HepG2 (cell line): ENCODE results near the gene SLC4A7. TPM values are rescaled to one million over a fixed set of nuclear protein-coding genes. Genes with fewer than 3 reads are reported as not detected.
A peak's percentile ranks its signal among the peaks of the same experiment; 100 is the strongest.

ENCODE experiments used
- CC2D1A ChIP-seq: sonication (generic); formaldehyde crosslinking; IDR thresholded peaks from 2 replicates; pipeline ENCODE4 v1.8.1; 2023; ENCODE audit warnings: mild to moderate bottlenecking, missing genetic modification reagents
- ELF1 ChIP-seq: sonication (generic); formaldehyde crosslinking; IDR thresholded peaks from 2 replicates; pipeline ENCODE4 v1.4.0; 2020; ENCODE audit warnings: missing genetic modification reagents
- JDP2 ChIP-seq: sonication (generic); formaldehyde crosslinking; IDR thresholded peaks from 2 replicates; pipeline ENCODE4 v1.8.1; 2022; ENCODE audit warnings: missing genetic modification reagents, borderline replicate concordance
- KMT2B ChIP-seq: IDR thresholded peaks from 2 replicates; pipeline ENCODE4 v1.6.1; 2016; ENCODE audit warnings: missing genetic modification reagents, missing compliant biosample characterization
- MTF1 ChIP-seq: sonication (generic); formaldehyde crosslinking; IDR thresholded peaks from 2 replicates; pipeline ENCODE4 v1.5.0; 2020; ENCODE audit warnings: missing genetic modification reagents
- RFX5 ChIP-seq: IDR thresholded peaks from 2 replicates; pipeline ENCODE4 v1.6.1; 2011; ENCODE audit warnings: low read depth, low read length, improper control_type of control experiment
- ZNF577 ChIP-seq: sonication (generic); formaldehyde crosslinking; IDR thresholded peaks from 2 replicates; pipeline ENCODE4 v1.4.0; 2020; ENCODE audit warnings: mild to moderate bottlenecking, low read depth, missing genetic modification reagents, borderline replicate concordance
- polyA plus RNA-seq, 8 experiments: library from polyadenylated mRNA; depleted of rRNA in 3 of 8; stranded (reverse) in 7 of 8; unstranded in 1 of 8; fragments of >200 nt; fragmentation: Illumina TruSeq in 4 of 8; extraction: Trizol in 4 of 8; gene quantifications; 2 replicates each; pipeline versions ENCODE4 v1.2.1 to v1.2.3, GENCODE V29; 2011 to 2016; ENCODE audit warnings: low read depth in 4 of 8, missing spikeins in 1 of 8, mixed read lengths in 1 of 8; ENCODE audit not compliant: insufficient read depth in 1 of 8
- total RNA-seq, 5 experiments: library from RNA; depleted of rRNA; stranded (reverse); fragments of >200 nt; fragmentation: Illumina TruSeq; extraction: Trizol; gene quantifications; 2 replicates each; pipeline ENCODE4 v1.2.3, GENCODE V29; 2016; ENCODE audit warnings: low read depth in 1 of 5
- TF ChIP-seq, protein P1 (sequence below): sonication (generic); formaldehyde crosslinking; IDR thresholded peaks from 2 replicates; pipeline ENCODE4 v1.5.1; 2020; ENCODE audit warnings: missing genetic modification reagents, mild to moderate bottlenecking, borderline replicate concordance
- TF ChIP-seq, protein P2 (sequence below): sonication (generic); formaldehyde crosslinking; IDR thresholded peaks from 2 replicates; pipeline ENCODE4 v1.4.0; 2020; ENCODE audit warnings: missing genetic modification reagents
- TF ChIP-seq, protein P3 (sequence below): sonication (generic); formaldehyde crosslinking; IDR thresholded peaks from 2 replicates; pipeline ENCODE4 v1.4.0; 2020; ENCODE audit warnings: missing genetic modification reagents, borderline replicate concordance
- TF ChIP-seq, protein P4 (sequence below): sonication (generic); formaldehyde crosslinking; IDR thresholded peaks from 2 replicates; pipeline ENCODE4 v1.5.1; 2020; ENCODE audit warnings: mild to moderate bottlenecking, missing genetic modification reagents, moderate library complexity

SLC4A7 gene
- total and polyA plus RNA-seq, 2 of the 13 experiments (the other 11 are each of a cell fraction or from before 2014, with no cell fraction given), result 16.4 to 43.8 TPM

DNA sequence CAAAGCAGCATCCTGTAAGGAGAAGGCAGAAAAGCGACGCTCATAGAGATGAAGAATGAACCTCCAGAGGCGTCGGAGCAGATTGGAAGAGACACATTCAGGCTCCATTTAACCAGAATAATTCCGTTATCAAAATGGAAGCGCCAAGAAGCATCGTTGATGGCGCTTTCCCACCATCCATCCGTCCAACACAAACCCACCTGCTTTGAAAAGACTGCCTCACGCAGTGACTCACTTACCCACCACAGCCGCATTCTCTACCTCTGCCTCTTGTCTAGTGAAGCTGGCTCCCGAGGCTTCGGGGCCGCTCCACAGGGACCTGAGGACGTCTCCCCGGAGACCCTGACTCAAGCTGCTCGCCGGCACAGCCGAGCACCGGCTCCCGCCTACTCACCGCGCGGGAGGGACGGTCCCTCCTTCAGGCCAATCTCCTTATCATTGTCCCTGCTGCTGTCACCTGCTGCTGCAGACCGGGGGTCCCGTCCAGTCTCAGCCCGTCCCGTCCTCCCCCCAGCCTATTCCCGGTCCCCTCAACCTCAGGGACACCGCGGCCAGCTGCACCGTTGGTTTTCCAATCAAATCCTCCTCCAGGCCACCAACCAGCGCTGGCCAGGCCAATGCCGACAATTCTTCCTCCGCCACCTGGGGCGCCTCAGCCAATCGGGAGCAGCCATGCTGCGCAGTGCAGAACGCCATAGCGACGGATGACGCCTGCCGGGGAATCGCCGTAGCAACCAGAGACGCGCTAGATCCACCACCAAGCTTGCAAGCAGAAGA lies 115.2 kb downstream of the SLC4A7 start, which contains the start of gene NEK10 (continued):
- TF ChIP-seq, protein P1, sequence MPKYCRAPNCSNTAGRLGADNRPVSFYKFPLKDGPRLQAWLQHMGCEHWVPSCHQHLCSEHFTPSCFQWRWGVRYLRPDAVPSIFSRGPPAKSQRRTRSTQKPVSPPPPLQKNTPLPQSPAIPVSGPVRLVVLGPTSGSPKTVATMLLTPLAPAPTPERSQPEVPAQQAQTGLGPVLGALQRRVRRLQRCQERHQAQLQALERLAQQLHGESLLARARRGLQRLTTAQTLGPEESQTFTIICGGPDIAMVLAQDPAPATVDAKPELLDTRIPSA (CRISPR knock-in tag), result no peak
- TF ChIP-seq KMT2B (CRISPR knock-in tag), result peak; percentile 66; the same call in 1 of the 2 replicates
- TF ChIP-seq ZNF577 (CRISPR knock-in tag), result no peak
- TF ChIP-seq, protein P2, sequence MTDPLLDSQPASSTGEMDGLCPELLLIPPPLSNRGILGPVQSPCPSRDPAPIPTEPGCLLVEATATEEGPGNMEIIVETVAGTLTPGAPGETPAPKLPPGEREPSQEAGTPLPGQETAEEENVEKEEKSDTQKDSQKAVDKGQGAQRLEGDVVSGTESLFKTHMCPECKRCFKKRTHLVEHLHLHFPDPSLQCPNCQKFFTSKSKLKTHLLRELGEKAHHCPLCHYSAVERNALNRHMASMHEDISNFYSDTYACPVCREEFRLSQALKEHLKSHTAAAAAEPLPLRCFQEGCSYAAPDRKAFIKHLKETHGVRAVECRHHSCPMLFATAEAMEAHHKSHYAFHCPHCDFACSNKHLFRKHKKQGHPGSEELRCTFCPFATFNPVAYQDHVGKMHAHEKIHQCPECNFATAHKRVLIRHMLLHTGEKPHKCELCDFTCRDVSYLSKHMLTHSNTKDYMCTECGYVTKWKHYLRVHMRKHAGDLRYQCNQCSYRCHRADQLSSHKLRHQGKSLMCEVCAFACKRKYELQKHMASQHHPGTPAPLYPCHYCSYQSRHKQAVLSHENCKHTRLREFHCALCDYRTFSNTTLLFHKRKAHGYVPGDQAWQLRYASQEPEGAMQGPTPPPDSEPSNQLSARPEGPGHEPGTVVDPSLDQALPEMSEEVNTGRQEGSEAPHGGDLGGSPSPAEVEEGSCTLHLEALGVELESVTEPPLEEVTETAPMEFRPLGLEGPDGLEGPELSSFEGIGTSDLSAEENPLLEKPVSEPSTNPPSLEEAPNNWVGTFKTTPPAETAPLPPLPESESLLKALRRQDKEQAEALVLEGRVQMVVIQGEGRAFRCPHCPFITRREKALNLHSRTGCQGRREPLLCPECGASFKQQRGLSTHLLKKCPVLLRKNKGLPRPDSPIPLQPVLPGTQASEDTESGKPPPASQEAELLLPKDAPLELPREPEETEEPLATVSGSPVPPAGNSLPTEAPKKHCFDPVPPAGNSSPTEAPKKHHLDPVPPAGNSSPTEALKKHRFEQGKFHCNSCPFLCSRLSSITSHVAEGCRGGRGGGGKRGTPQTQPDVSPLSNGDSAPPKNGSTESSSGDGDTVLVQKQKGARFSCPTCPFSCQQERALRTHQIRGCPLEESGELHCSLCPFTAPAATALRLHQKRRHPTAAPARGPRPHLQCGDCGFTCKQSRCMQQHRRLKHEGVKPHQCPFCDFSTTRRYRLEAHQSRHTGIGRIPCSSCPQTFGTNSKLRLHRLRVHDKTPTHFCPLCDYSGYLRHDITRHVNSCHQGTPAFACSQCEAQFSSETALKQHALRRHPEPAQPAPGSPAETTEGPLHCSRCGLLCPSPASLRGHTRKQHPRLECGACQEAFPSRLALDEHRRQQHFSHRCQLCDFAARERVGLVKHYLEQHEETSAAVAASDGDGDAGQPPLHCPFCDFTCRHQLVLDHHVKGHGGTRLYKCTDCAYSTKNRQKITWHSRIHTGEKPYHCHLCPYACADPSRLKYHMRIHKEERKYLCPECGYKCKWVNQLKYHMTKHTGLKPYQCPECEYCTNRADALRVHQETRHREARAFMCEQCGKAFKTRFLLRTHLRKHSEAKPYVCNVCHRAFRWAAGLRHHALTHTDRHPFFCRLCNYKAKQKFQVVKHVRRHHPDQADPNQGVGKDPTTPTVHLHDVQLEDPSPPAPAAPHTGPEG (CRISPR knock-in tag), result no peak
- TF ChIP-seq RFX5, result peak; percentile 96
- no peak for TF ChIP-seq JDP2 (CRISPR knock-in tag)
- TF ChIP-seq, protein P3, sequence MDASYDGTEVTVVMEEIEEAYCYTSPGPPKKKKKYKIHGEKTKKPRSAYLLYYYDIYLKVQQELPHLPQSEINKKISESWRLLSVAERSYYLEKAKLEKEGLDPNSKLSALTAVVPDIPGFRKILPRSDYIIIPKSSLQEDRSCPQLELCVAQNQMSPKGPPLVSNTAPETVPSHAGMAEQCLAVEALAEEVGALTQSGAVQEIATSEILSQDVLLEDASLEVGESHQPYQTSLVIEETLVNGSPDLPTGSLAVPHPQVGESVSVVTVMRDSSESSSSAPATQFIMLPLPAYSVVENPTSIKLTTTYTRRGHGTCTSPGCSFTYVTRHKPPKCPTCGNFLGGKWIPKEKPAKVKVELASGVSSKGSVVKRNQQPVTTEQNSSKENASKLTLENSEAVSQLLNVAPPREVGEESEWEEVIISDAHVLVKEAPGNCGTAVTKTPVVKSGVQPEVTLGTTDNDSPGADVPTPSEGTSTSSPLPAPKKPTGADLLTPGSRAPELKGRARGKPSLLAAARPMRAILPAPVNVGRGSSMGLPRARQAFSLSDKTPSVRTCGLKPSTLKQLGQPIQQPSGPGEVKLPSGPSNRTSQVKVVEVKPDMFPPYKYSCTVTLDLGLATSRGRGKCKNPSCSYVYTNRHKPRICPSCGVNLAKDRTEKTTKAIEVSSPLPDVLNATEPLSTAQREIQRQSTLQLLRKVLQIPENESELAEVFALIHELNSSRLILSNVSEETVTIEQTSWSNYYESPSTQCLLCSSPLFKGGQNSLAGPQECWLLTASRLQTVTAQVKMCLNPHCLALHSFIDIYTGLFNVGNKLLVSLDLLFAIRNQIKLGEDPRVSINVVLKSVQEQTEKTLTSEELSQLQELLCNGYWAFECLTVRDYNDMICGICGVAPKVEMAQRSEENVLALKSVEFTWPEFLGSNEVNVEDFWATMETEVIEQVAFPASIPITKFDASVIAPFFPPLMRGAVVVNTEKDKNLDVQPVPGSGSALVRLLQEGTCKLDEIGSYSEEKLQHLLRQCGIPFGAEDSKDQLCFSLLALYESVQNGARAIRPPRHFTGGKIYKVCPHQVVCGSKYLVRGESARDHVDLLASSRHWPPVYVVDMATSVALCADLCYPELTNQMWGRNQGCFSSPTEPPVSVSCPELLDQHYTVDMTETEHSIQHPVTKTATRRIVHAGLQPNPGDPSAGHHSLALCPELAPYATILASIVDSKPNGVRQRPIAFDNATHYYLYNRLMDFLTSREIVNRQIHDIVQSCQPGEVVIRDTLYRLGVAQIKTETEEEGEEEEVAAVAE, result peak; percentile 100
- TF ChIP-seq CC2D1A (CRISPR knock-in tag), result no peak
- TF ChIP-seq ELF1 (CRISPR knock-in tag), result no peak; the same call in 1 of the 2 replicates
- TF ChIP-seq, protein P4, sequence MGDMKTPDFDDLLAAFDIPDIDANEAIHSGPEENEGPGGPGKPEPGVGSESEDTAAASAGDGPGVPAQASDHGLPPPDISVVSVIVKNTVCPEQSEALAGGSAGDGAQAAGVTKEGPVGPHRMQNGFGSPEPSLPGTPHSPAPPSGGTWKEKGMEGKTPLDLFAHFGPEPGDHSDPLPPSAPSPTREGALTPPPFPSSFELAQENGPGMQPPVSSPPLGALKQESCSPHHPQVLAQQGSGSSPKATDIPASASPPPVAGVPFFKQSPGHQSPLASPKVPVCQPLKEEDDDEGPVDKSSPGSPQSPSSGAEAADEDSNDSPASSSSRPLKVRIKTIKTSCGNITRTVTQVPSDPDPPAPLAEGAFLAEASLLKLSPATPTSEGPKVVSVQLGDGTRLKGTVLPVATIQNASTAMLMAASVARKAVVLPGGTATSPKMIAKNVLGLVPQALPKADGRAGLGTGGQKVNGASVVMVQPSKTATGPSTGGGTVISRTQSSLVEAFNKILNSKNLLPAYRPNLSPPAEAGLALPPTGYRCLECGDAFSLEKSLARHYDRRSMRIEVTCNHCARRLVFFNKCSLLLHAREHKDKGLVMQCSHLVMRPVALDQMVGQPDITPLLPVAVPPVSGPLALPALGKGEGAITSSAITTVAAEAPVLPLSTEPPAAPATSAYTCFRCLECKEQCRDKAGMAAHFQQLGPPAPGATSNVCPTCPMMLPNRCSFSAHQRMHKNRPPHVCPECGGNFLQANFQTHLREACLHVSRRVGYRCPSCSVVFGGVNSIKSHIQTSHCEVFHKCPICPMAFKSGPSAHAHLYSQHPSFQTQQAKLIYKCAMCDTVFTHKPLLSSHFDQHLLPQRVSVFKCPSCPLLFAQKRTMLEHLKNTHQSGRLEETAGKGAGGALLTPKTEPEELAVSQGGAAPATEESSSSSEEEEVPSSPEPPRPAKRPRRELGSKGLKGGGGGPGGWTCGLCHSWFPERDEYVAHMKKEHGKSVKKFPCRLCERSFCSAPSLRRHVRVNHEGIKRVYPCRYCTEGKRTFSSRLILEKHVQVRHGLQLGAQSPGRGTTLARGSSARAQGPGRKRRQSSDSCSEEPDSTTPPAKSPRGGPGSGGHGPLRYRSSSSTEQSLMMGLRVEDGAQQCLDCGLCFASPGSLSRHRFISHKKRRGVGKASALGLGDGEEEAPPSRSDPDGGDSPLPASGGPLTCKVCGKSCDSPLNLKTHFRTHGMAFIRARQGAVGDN (CRISPR knock-in tag), result peak; percentile 80
- no peak for TF ChIP-seq MTF1 (CRISPR knock-in tag)
